ENCODE results near the gene COL21A1.

The COL21A1 gene

GRCh38 chr6:56172144-56172543 is 75.2 kb downstream of the COL21A1 start:
- H4K12ac ChIP-seq (ENCODE audit: low read depth, low read length), result no peak overlapping the region
- no peak overlapping the region for H3K14ac ChIP-seq (ENCODE audit: low read length)
- H3K79me1 ChIP-seq (ENCODE audit: low read length), result no peaks in the 10 kb centered on the region
- H4K91ac ChIP-seq (ENCODE audit: low read depth, low read length), result no peak overlapping the region
- no peaks in the 10 kb centered on the region for H3K4me1 ChIP-seq (ENCODE audit: control insufficient read depth in 1 of 2, insufficient read depth in 2 of 2, low read length in 2 of 2)
- H3K4me3 ChIP-seq (ENCODE audit: low read depth, low read length), result no peak overlapping the region
- no peak overlapping the region for H3K23ac ChIP-seq (ENCODE audit: low read length)
- no peak overlapping the region for H2BK12ac ChIP-seq (ENCODE audit: low read length)
- no peaks in the 10 kb centered on the region for H3K27me3 ChIP-seq (ENCODE audit: insufficient read depth, low read length)
- H3K9me3 ChIP-seq (ENCODE audit: insufficient read depth, low read depth, low read length), result peaks cover 2% of the 10 kb centered on the region
- no peak overlapping the region for H4K8ac ChIP-seq (ENCODE audit: low read depth, low read length)
- H2BK120ac ChIP-seq (ENCODE audit: insufficient read depth, low read length, poor library complexity), result no peak overlapping the region
- no peak overlapping the region for H2AFZ ChIP-seq (ENCODE audit: insufficient read depth, low read length, poor library complexity)
- WGBS (ENCODE audit: extremely low coverage, insufficient coverage, insufficient read length), result no CpG with 5 or more reads among the region's 2 CpGs
- no peaks in the 10 kb centered on the region for H3K36me3 ChIP-seq (ENCODE audit: control insufficient read depth in 1 of 2, insufficient read depth in 2 of 2, low read length in 2 of 2)
- peak in 1 of 2 donors; percentile 38 for DNase-seq
- no peak overlapping the region for H2AK5ac ChIP-seq (ENCODE audit: low read length)
- H3K9ac ChIP-seq (ENCODE audit: low read length), result no peak overlapping the region
- H3K4ac ChIP-seq (ENCODE audit: low read depth, low read length), result no peak overlapping the region
- no peak overlapping the region for H3K27ac ChIP-seq (ENCODE audit: low read depth, low read length)
- H3K79me2 ChIP-seq (ENCODE audit: control insufficient read depth, insufficient read depth, low read length, poor library complexity), result no peaks in the 10 kb centered on the region
- H3K18ac ChIP-seq (ENCODE audit: low read length), result no peak overlapping the region
- H3K4me2 ChIP-seq (ENCODE audit: low read length), result no peak overlapping the region
- no peak overlapping the region for H2BK5ac ChIP-seq (ENCODE audit: low read depth, low read length, poor library complexity)

GRCh38 chr6:56169366-56169765 is 78.0 kb downstream of the COL21A1 start:
- no peak for DNase-seq
- Histone ChIP-seq H3K4me3 (ENCODE audit: low read depth, low read length) (no peak overlapping the region), H2BK5ac (ENCODE audit: low read depth, low read length, poor library complexity) (no peak overlapping the region), H3K27me3 (ENCODE audit: insufficient read depth, low read length) (no peaks in the 10 kb centered on the region), H2AFZ (ENCODE audit: insufficient read depth, low read length, poor library complexity) (no peak overlapping the region), H3K27ac (ENCODE audit: low read depth, low read length) (no peak overlapping the region), H3K9ac (ENCODE audit: low read length) (no peak overlapping the region), H3K23ac (ENCODE audit: low read length) (no peak overlapping the region), H3K9me3 (ENCODE audit: insufficient read depth, low read depth, low read length) (peaks cover 2% of the 10 kb centered on the region), H2AK5ac (ENCODE audit: low read length) (no peak overlapping the region), H2BK120ac (ENCODE audit: insufficient read depth, low read length, poor library complexity) (no peak overlapping the region), H3K79me1 (ENCODE audit: low read length) (no peaks in the 10 kb centered on the region), H4K91ac (ENCODE audit: low read depth, low read length) (no peak overlapping the region), H3K4me2 (ENCODE audit: low read length) (no peak overlapping the region), H3K14ac (ENCODE audit: low read length) (no peak overlapping the region), H2BK12ac (ENCODE audit: low read length) (no peak overlapping the region), H4K8ac (ENCODE audit: low read depth, low read length) (no peak overlapping the region), H4K12ac (ENCODE audit: low read depth, low read length) (no peak overlapping the region), H3K79me2 (ENCODE audit: control insufficient read depth, insufficient read depth, low read length, poor library complexity) (no peaks in the 10 kb centered on the region), H3K36me3 (ENCODE audit: control insufficient read depth in 1 of 2, insufficient read depth in 2 of 2, low read length in 2 of 2) (no peaks in the 10 kb centered on the region), H3K18ac (ENCODE audit: low read length) (no peak overlapping the region), H3K4ac (ENCODE audit: low read depth, low read length) (no peak overlapping the region), H3K4me1 (ENCODE audit: control insufficient read depth in 1 of 2, insufficient read depth in 2 of 2, low read length in 2 of 2) (no peaks in the 10 kb centered on the region)
- no CpG with 5 or more reads among the region's 1 CpG for WGBS (ENCODE audit: extremely low coverage, insufficient coverage, insufficient read length)

- no peaks in the 10 kb centered on the region for H3K79me2 ChIP-seq (ENCODE audit: control insufficient read depth, insufficient read depth, low read length, poor library complexity)
- no peak overlapping the region for H3K4me2 ChIP-seq (ENCODE audit: low read length)
- no peaks in the 10 kb centered on the region for H3K36me3 ChIP-seq (ENCODE audit: control insufficient read depth in 1 of 2, insufficient read depth in 2 of 2, low read length in 2 of 2)
- no CpG with 5 or more reads among the region's 1 CpG for WGBS (ENCODE audit: extremely low coverage, insufficient coverage, insufficient read length)
- H3K14ac ChIP-seq (ENCODE audit: low read length), result no peak overlapping the region
- no peaks in the 10 kb centered on the region for H3K79me1 ChIP-seq (ENCODE audit: low read length)
- H4K91ac ChIP-seq (ENCODE audit: low read depth, low read length), result no peak overlapping the region
- no peak overlapping the region for H3K4ac ChIP-seq (ENCODE audit: low read depth, low read length)
- H2AK5ac ChIP-seq (ENCODE audit: low read length), result no peak overlapping the region
- H2BK12ac ChIP-seq (ENCODE audit: low read length), result no peak overlapping the region
- peaks cover 2% of the 10 kb centered on the region for H3K9me3 ChIP-seq (ENCODE audit: insufficient read depth, low read depth, low read length)
- DNase-seq, result peak in 1 of 2 donors; percentile 31
- no peak overlapping the region for H2BK5ac ChIP-seq (ENCODE audit: low read depth, low read length, poor library complexity)
- no peak overlapping the region for H3K9ac ChIP-seq (ENCODE audit: low read length)
- no peak overlapping the region for H2AFZ ChIP-seq (ENCODE audit: insufficient read depth, low read length, poor library complexity)
- H3K23ac ChIP-seq (ENCODE audit: low read length), result no peak overlapping the region
- H3K27me3 ChIP-seq (ENCODE audit: insufficient read depth, low read length), result no peaks in the 10 kb centered on the region
- H3K27ac ChIP-seq (ENCODE audit: low read depth, low read length), result no peak overlapping the region
- no peak overlapping the region for H3K18ac ChIP-seq (ENCODE audit: low read length)
- H4K12ac ChIP-seq (ENCODE audit: low read depth, low read length), result no peak overlapping the region
- H3K4me1 ChIP-seq (ENCODE audit: control insufficient read depth in 1 of 2, insufficient read depth in 2 of 2, low read length in 2 of 2), result no peaks in the 10 kb centered on the region
- no peak overlapping the region for H2BK120ac ChIP-seq (ENCODE audit: insufficient read depth, low read length, poor library complexity)
- no peak overlapping the region for H4K8ac ChIP-seq (ENCODE audit: low read depth, low read length)
- H3K4me3 ChIP-seq (ENCODE audit: low read depth, low read length), result no peak overlapping the region
Measured at GRCh38 chr6:56168596-56168995, 78.8 kb downstream of the COL21A1 start.

- H3K79me1 ChIP-seq (ENCODE audit: low read length), result no peaks in the 10 kb centered on the region
- H3K4me2 ChIP-seq (ENCODE audit: low read length), result no peak overlapping the region
- no peaks in the 10 kb centered on the region for H3K4me1 ChIP-seq (ENCODE audit: control insufficient read depth in 1 of 2, insufficient read depth in 2 of 2, low read length in 2 of 2)
- DNase-seq, result no peak
- no peak overlapping the region for H2AFZ ChIP-seq (ENCODE audit: insufficient read depth, low read length, poor library complexity)
- H3K9ac ChIP-seq (ENCODE audit: low read length), result no peak overlapping the region
- H3K4ac ChIP-seq (ENCODE audit: low read depth, low read length), result no peak overlapping the region
- H4K8ac ChIP-seq (ENCODE audit: low read depth, low read length), result no peak overlapping the region
- no CpG with 5 or more reads among the region's 1 CpG for WGBS (ENCODE audit: extremely low coverage, insufficient coverage, insufficient read length)
- no peak overlapping the region for H2BK120ac ChIP-seq (ENCODE audit: insufficient read depth, low read length, poor library complexity)
- no peak overlapping the region for H4K12ac ChIP-seq (ENCODE audit: low read depth, low read length)
- no peak overlapping the region for H2BK5ac ChIP-seq (ENCODE audit: low read depth, low read length, poor library complexity)
- no peak overlapping the region for H3K4me3 ChIP-seq (ENCODE audit: low read depth, low read length)
- H3K23ac ChIP-seq (ENCODE audit: low read length), result no peak overlapping the region
- no peaks in the 10 kb centered on the region for H3K27me3 ChIP-seq (ENCODE audit: insufficient read depth, low read length)
- no peak overlapping the region for H3K27ac ChIP-seq (ENCODE audit: low read depth, low read length)
- no peak overlapping the region for H4K91ac ChIP-seq (ENCODE audit: low read depth, low read length)
- no peaks in the 10 kb centered on the region for H3K9me3 ChIP-seq (ENCODE audit: insufficient read depth, low read depth, low read length)
- H3K14ac ChIP-seq (ENCODE audit: low read length), result no peak overlapping the region
- H3K36me3 ChIP-seq (ENCODE audit: control insufficient read depth in 1 of 2, insufficient read depth in 2 of 2, low read length in 2 of 2), result no peaks in the 10 kb centered on the region
- no peak overlapping the region for H2AK5ac ChIP-seq (ENCODE audit: low read length)
- no peaks in the 10 kb centered on the region for H3K79me2 ChIP-seq (ENCODE audit: control insufficient read depth, insufficient read depth, low read length, poor library complexity)
- H3K18ac ChIP-seq (ENCODE audit: low read length), result no peak overlapping the region
- H2BK12ac ChIP-seq (ENCODE audit: low read length), result no peak overlapping the region
Measured at GRCh38 chr6:56162081-56162480, 85.3 kb downstream of the COL21A1 start.

All from trophoblast cell (in vitro differentiated cells and primary cell).